NCI-H1436 (cell line): ENCODE results near the gene ISCA2.
A peak's percentile ranks its signal among the peaks of the same experiment; 100 is the strongest.

Experiments used
- DNase-seq: peaks from one replicate; lab custom pipeline; 2025; lab: John Stamatoyannopoulos, UW

The ISCA2 gene

GRCh38 chr14:74528886-74529285 is 35.3 kb downstream of the ISCA2 start:
- DNase-seq, result no peak

- no peak for DNase-seq
Measured at GRCh38 chr14:74531006-74531405, 37.4 kb downstream of the ISCA2 start.

DNA sequence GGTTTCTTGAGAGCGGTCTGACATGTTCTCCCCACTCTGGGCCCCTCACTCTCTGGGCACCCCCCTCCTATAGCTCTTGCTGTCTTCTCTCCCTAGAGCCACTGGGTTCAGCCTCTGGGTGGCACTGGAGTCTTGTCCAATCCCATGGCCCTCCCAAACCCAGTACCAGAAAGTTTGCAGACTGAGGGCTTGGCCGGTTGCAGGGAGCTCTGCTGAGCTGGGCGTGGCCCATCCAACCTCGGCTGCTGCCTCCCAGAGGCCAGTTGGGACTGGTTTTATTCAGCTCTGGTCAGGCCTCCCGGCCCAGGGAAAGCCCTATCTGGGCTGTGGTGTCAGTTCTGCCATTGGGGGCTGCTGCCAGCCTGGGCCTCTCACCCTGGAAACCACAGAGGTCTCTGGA is 37.9 kb downstream of the ISCA2 start:
- no peak for DNase-seq

DNA sequence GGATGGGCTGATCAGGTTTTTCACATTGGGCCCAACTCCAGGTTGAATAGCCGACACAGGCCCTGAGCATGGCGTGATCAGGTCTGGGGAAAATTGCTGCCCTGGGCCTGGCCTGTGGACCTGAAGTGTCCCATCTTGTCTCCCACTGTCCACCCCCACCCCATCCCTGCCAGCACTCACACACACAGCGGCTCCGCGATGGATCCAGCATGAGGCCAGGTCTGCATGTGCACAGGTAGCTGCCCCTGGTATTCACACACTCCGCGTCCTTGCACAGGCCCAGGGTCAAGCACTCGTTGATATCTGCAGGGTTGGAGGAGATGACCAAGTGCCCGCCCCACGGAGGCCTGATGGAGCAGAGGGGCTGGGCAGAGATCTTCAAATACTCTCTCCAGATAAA is 38.7 kb downstream of the ISCA2 start:
- no peak for DNase-seq

DNA sequence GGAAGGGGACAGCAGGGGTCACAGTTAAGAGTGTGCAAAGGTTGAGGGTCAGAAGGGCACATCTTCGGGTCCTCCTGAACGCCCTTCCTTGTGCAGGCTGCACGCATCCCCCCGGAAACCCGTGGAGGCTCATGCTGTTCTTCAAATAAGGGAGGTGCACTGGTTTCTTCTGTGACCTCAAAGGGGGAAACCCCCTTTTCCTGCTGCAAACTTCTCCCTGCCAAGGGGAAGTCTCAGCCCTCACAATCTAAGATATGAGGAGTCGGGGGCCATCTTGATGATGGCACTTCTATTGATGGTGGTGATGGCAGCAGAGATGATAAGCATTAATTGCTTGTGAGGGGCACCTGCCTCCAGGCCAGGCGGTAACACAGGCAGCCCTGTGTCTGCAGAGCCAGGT is 40.0 kb downstream of the ISCA2 start:
- DNase-seq, result no peak

- no peak for DNase-seq
Measured at GRCh38 chr14:74535756-74536325, 42.3 kb downstream of the ISCA2 start.

GRCh38 chr14:74536336-74536735 is 42.8 kb downstream of the ISCA2 start:
- peak; percentile 16 for DNase-seq

- DNase-seq, result no peak
Measured at GRCh38 chr14:74538411-74539391, 45.1 kb downstream of the ISCA2 start.

DNA sequence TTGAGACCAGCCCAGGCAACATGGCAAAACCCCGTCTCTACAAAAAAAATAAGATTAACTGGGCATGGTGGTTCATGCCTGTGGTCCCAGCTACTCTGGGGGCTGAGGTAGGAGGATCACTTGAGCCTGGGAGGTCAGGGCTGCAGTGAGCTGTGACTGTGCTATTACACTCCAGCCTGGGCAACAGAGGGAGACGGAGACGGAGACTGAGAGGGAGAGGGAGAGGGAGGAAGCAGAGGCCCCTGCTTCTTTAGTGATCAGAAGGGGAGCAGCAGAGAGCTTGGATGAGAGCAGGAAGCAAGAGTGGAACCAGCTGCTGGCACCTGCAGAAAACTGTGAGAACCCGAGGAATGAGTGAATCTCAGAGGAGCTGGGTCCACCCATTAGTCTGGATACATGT is 45.9 kb downstream of the ISCA2 start:
- DNase-seq, result no peak

GRCh38 chr14:74541225-74541624 is 47.7 kb downstream of the ISCA2 start:
- no peak for DNase-seq

DNA sequence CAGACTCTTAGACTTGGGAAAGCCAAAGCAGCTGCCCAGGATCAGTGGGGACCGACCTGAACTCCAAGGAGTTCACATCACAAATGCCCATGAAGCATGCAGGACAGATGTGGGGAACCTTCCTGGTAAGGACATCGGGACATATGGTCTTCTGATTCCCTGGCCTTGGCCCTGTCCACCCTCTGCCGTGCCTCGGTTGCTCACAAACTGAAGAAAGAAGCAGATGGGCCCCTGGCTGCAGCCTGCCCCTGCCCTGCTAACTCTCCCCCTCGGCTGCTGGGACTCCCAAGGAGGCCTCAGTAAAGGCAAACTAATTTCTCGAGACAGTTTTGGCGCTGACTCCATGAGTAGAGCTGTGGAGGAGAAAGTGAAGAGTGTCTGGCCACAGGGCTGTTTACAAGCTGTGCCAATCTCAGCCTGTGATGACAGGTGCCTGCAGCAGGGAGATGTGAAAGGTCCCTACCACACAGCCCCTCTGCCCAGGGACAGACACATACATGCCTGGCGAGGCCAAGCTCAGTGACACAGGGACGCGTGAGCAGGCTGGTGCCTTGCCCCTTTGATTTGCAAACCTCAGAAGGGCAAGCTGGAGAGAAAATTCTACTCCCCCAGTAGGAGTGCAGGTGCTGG is 48.6 kb downstream of the ISCA2 start:
- no peak for DNase-seq

DNA sequence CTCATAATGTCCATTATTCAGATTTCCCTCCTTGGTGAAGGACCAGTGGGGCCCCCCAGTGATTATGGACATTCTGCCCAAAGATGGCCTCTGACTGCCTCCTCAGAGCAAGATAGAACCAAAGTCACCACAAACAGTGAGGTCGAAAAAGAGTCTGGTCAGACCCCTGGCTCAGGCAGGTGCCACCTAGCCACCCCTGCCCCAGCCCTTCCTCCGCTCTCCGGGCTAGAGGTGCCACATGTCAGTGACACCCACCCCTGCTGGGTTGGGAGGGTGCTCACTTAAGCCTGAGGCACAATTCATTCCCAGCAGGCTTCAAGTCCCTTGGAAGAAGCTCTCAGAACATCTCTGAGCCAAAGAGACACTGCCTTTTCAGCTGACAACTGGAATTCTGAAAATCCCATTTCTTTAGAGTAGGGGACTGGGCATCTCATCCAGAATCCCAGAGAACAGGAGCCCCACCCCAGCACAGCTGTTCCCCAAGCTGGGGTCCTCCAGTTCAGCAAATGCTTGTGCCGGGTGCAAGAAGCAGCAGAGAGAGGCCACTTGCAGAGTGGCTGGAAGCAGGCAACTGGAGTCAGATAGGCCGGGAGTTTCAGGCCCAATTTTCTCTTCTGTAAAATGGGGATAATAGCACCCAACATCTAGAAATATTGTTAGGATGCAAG is 50.3 kb downstream of the ISCA2 start:
- DNase-seq, result no peak

- no peak for DNase-seq
Measured at GRCh38 chr14:74545386-74545785, 51.8 kb downstream of the ISCA2 start.

DNA sequence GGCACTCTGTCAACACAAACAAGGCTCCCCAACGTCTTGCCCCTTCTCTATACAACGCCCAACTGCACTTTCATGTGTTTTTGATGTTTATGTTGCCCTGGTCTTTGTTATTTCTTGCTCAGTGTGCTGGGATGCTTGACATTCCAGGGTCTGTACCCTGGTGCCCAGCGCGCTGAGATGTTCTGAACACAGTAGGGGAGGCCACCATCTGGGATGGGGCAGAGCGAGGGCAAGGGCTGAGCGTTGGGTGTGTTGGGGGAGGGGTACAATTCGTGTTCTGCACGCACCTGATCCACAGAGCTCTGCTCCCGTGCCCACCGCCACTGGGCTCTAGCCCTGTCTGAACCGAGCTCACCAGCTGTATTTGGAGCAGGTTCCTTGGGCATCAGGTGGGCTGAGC is 52.9 kb downstream of the ISCA2 start:
- no peak for DNase-seq
